BJ (cell line): Measurements from ENCODE around the gene CFAP410. TPM values are rescaled to one million over a fixed set of nuclear protein-coding genes. Genes with fewer than 3 reads are reported as not detected.

ENCODE experiments used
- CTCF ChIA-PET: fragments of 350-600 bp; formaldehyde crosslinking; extraction: SDS; loops from one replicate; lab custom pipeline; 2021; ENCODE audit warnings: antibody characterized with exemption, inconsistent platforms; lab: Yijun Ruan, JAX
- POLR2A ChIA-PET: fragments of 300-600 bp; sonication (Branson Sonifier 250); formaldehyde crosslinking; extraction: SDS; loops from one replicate; lab custom pipeline; 2021; ENCODE audit warnings: antibody characterized with exemption; lab: Charles Lee
- DNase-seq: peaks from one replicate; pipeline ENCODE4 v3.0.0-alpha.2; 2011; ENCODE audit warnings: low read depth
- H3K27me3 ChIP-seq: 2 replicates; pipeline ENCODE4 v1.6.0; 2011; ENCODE audit warnings: low read length; ENCODE audit not compliant: control insufficient read depth, insufficient read depth
- H3K36me3 ChIP-seq: 2 replicates; pipeline ENCODE4 v1.5.1; 2011; ENCODE audit warnings: low read length; ENCODE audit not compliant: control insufficient read depth, insufficient read depth
- H3K4me3 ChIP-seq: 2 replicates; pipeline ENCODE4 v1.5.1; 2011; ENCODE audit warnings: low read depth, mild to moderate bottlenecking, control low read depth, low read length
- polyA minus RNA-seq: library from RNA; depleted of rRNA, polyadenylated mRNA; stranded (reverse); fragments of >200 nt; gene quantifications from 2 replicates; pipeline ENCODE4 v1.2.3, GENCODE V29; 2011; rRNA and poly(A)+ RNA removed
- polyA plus RNA-seq: library from polyadenylated mRNA; depleted of rRNA; stranded (reverse); fragments of >200 nt; gene quantifications from 2 replicates; pipeline ENCODE4 v1.2.3, GENCODE V29; 2011; rRNA removed
- TF ChIP-seq, protein P1 (sequence below): IDR thresholded peaks from 2 replicates; pipeline ENCODE4 v1.5.1; 2011; ENCODE audit warnings: low read depth, mild to moderate bottlenecking, control low read depth, inconsistent platforms, low read length, moderate library complexity; ENCODE audit not compliant: insufficient read depth

Gene CFAP410
- polyA plus RNA-seq (8.4 and 13.5 TPM in 2 replicates), polyA minus RNA-seq (2.8 TPM in 2 replicates)

GRCh38 chr21:44338971-44339910 is at the start of gene CFAP410:
TSS of gene CFAP410 (minus strand) at chr21:44339390. CDS start at chr21:44339194, 196 bp downstream.
- POLR2A ChIA-PET: interaction anchor here (0.6 kb wide), 1 partner anchor 67 kb away, joined by 10 read pairs; no protein-coding TSS in a partner anchor
- CTCF ChIA-PET: interaction anchor here (0.8 to 2.0 kb wide), 5 partner anchors 10 to 155 kb away, joined by 3 to 6 read pairs (median 3); no protein-coding TSS in a partner anchor
- Histone ChIP-seq H3K27me3 (no peaks in the 10 kb centered on the region), H3K36me3 (peaks cover 7% of the 10 kb centered on the region), H3K4me3 (peak within 1 kb of the TSS; percentile 100)
- TF ChIP-seq, protein P1, sequence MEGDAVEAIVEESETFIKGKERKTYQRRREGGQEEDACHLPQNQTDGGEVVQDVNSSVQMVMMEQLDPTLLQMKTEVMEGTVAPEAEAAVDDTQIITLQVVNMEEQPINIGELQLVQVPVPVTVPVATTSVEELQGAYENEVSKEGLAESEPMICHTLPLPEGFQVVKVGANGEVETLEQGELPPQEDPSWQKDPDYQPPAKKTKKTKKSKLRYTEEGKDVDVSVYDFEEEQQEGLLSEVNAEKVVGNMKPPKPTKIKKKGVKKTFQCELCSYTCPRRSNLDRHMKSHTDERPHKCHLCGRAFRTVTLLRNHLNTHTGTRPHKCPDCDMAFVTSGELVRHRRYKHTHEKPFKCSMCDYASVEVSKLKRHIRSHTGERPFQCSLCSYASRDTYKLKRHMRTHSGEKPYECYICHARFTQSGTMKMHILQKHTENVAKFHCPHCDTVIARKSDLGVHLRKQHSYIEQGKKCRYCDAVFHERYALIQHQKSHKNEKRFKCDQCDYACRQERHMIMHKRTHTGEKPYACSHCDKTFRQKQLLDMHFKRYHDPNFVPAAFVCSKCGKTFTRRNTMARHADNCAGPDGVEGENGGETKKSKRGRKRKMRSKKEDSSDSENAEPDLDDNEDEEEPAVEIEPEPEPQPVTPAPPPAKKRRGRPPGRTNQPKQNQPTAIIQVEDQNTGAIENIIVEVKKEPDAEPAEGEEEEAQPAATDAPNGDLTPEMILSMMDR: no peak
- DNase-seq: peak; percentile 67

DNA sequence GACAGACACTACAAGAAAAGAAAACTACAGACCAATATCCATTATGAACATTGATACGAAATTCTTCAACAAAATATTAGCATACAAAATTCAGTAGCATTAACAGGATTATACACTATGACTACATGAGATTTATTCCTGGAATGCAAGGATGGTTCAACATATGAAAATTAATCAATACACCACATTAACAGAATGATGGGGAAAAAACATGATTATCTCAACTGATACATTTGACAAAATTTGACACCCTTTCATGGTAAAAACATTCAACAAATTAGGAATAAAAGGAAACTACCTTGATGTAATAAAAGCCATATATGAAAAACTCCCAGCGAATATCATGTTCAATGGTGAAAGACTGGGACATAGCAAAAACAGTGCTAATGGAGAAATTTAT is 45.8 kb upstream of the CFAP410 start:
- Histone ChIP-seq H3K4me3 (no peak overlapping the region), H3K27me3 (no peaks in the 10 kb centered on the region), H3K36me3 (no peaks in the 10 kb centered on the region)
- ChIA-PET CTCF (no interaction called here), POLR2A (no interaction called here)
- TF ChIP-seq, protein P1: no peak
- DNase-seq: no peak

- no peaks in the 10 kb centered on the region for H3K27me3 ChIP-seq
- DNase-seq: no peak
- CTCF ChIA-PET: no interaction called here
- POLR2A ChIA-PET: no interaction called here
- TF ChIP-seq, protein P1: no peak
- H3K36me3 ChIP-seq: no peaks in the 10 kb centered on the region
- no peak overlapping the region for H3K4me3 ChIP-seq
Measured at GRCh38 chr21:44383216-44383615, 44.0 kb upstream of the CFAP410 start.

- CTCF ChIA-PET: no interaction called here
- POLR2A ChIA-PET: no interaction called here
- DNase-seq: no peak
- TF ChIP-seq, protein P1: no peak
- Histone ChIP-seq H3K27me3 (no peaks in the 10 kb centered on the region), H3K36me3 (no peaks in the 10 kb centered on the region), H3K4me3 (no peak overlapping the region)
Measured at GRCh38 chr21:44382536-44382935, 43.3 kb upstream of the CFAP410 start.

DNA sequence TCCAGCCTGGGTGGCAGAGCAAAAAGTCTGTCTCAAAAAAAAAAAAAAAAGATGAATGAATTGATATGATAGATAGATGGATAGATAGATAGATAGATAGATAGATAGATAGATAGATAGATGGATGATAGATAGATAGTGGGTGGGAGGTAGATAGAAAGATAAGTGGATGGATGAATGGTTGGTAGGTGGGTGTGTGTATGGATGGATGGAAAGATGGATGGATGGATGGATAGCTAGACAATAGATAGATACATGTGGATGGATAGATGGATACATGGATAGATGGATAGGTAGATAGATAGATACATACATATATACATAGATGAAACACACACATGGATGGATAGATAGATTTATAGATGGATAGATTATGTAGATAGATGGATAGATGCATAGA is 42.7 kb upstream of the CFAP410 start:
- POLR2A ChIA-PET: no interaction called here
- CTCF ChIA-PET: no interaction called here

More for the DNA sequence above, 42.7 kb upstream of the CFAP410 start:
- Histone ChIP-seq H3K4me3 (no peak overlapping the region), H3K27me3 (no peaks in the 10 kb centered on the region), H3K36me3 (no peaks in the 10 kb centered on the region)
- DNase-seq: no peak
- TF ChIP-seq, protein P1: no peak
